ENCODE results near the gene TNP2.
A peak's percentile ranks its signal among the peaks of the same experiment; 100 is the strongest.
"Not testable (repeated sequence)": the region's sequence is repeated elsewhere in the genome, so short reads cannot be mapped to it uniquely, and the experiment has no call there.

TNP2 gene

GRCh38 chr16:11229906-11230305 lies 39.2 kb downstream of the TNP2 start:
- intact Hi-C loops (cut with DNase I), result no loop called here
- DNase-seq, result peak in 1 of 10 donors; percentile 50

GRCh38 chr16:11229432-11229831 lies 39.7 kb downstream of the TNP2 start:
- no peak for DNase-seq
- intact Hi-C loops (cut with DNase I), result no loop called here

GRCh38 chr16:11225677-11226549 lies 43.2 kb downstream of the TNP2 start:
- intact Hi-C loops (cut with DNase I), result no loop called here
- no peak for DNase-seq

- intact Hi-C loops (cut with DNase I), result no loop called here
- no peak for DNase-seq
Observed at GRCh38 chr16:11224894-11225676, 44.0 kb downstream of the TNP2 start.

- DNase-seq, result peak in 6 of 10 donors; percentile 4 to 83 (median 19)
- intact Hi-C loops (cut with DNase I), result no loop called here
Observed at GRCh38 chr16:11224096-11224893, 44.8 kb downstream of the TNP2 start.

GRCh38 chr16:11220507-11220906 lies 48.6 kb downstream of the TNP2 start:
- DNase-seq; intact Hi-C loops (cut with DNase I): not testable (repeated sequence)

- no peak for DNase-seq
- intact Hi-C loops (cut with DNase I), result no loop called here
Observed at GRCh38 chr16:11219178-11219577, 49.9 kb downstream of the TNP2 start.

- intact Hi-C loops (cut with DNase I), result no loop called here
Observed at GRCh38 chr16:11218604-11218962, 50.5 kb downstream of the TNP2 start.

More at GRCh38 chr16:11218604-11218962, 50.5 kb downstream of the TNP2 start:
- no peak for DNase-seq
